Activated T-cell treated with anti-CD3 and anti-CD28 coated beads for 1 hour (primary cell): ENCODE measurements around the gene FLVCR2.
"Not testable (repeated sequence)": the region's sequence is repeated elsewhere in the genome, so short reads cannot be mapped to it uniquely, and the experiment has no call there.

Experiments
- DNase-seq: peaks from one replicate; pipeline ENCODE4 v3.0.0-alpha.2; 2020; ENCODE audit warnings: low read depth

Gene FLVCR2

DNA sequence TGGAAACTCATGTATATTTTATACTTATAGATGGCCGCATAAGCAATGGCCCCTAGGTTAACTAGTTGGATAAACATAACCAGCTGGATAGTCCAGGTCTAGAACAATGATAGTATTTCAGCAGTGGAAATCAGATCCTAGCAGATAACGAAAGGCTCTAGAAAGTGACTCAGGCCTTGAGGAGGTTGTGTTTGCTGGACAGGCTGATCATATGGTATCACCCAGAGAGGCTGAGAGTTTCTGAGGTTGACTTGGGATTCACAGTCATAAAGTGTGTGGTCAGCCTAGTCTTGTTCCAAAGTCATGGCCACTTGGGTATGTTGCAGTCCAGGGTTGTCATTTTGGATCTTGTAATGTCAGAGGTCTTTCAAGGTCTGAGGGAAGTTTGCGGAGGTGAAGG is 16.8 kb downstream of the FLVCR2 start:
- DNase-seq = no peak

DNA sequence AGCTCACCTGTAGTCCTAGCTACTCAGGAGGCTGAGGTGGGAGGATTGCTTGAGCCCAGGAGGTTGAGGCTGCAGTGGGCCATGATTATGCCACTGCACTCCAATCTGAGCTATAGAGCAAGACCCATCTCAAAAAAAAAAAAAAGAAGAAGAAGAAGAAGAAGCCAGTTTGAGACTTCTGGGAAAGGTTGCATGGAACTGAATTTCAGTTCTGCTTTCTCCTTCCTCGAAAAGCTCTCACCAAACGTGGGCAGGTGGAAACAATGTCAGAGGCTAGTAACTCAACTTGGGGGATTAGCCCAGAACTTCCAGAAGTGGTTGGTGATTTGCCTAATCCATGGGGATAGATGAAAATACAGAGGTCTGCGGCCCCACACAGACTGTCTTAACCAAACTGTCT is 18.7 kb downstream of the FLVCR2 start:
- DNase-seq = no peak

DNA sequence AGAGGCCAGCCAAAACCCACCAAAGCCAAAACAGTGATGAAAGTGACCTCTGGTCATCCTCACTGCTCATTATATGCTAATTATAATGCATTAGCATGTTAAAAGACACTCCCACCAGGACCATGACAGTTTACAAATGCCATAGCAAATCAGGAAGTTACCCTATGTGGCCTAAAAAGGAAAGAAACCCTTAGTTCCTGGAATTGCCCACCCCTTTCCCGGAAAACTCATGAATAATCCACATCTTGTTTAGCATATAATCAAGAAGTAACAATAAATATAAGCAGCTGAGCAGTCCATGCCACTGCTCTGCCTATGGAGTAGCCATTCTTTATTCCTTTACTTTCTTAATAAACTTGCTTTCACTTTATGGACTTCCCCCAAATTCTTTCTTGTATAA is 21.7 kb downstream of the FLVCR2 start:
- DNase-seq = not testable (repeated sequence)

DNA sequence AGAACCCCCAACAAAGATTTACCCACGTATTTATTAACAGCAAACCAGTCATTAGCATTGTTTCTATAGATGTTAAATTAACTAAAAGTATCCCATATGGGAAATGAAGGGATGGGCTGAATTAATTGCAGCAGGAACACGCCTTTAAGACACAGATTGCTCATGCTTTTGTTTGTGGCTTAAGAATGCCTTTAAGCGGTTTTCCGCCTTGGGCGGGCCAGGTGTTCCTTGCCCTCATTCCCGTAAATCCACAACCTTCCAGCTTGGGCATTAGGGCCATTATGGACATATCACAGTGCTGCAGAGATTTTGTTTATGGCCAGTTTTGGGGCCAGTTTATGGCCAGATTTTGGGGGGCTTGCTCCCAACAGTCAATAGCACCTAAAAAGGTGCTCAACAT is 22.6 kb downstream of the FLVCR2 start:
- DNase-seq = not testable (repeated sequence)

DNA sequence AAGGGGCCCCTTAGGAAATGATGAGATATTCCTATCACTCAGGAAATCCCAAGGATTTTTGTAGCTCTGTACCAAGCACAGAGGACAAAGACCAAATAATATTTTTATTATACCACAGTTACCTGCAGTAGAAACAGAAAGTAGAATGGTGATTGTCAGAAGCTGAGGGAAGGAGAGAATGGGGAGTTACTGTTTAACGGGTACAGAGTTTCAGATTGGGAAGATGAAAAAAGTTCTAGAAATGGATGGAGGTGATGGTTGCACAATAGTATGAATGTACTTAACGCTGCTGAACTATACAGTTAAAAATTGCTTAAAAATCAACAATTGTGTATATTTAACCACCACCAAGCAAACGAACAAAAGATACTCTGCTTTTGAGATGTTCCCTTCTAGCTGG is 24.1 kb downstream of the FLVCR2 start:
- DNase-seq = no peak

DNA sequence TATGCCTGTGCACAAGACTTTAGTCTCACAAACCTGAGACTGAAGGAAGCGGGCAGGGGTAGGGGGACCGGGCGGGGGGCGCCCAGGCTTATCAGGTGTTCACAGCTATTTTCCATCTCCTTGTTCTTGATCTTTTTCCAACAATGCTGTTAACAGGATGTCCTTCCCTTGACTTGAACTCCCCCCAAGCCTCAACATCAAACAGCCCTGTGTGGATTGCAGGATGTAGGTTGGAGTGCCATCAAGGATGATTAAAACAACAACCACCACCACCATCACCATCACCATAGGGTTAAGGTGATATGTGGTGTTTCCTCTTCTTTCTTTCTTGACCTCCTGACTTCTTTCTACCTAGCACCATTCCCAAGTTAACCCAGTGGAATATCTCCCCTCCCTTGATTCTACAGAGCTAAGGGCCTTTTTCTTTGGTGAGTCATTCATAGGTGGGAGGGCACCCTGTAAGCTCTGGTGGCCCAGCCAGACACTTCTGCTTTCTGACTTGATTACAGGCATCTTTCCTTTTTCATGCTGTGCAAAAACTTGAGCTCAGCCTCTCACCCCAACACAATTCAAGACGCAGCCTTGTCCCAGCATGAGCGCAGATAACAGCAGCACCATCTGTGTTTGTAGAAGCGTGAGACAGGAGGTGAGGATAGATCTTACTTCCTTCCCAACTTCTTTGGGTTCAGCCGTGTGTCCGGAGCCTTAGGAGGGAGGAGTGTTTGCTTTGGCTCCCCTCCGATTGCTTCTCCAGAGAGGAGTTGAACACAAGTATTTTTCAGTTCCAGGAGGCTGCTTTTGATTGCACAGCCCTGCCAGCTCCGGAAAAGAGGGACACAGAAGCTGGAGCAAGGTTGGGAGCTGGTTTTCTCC is 26.8 kb downstream of the FLVCR2 start:
- no peak for DNase-seq

DNA sequence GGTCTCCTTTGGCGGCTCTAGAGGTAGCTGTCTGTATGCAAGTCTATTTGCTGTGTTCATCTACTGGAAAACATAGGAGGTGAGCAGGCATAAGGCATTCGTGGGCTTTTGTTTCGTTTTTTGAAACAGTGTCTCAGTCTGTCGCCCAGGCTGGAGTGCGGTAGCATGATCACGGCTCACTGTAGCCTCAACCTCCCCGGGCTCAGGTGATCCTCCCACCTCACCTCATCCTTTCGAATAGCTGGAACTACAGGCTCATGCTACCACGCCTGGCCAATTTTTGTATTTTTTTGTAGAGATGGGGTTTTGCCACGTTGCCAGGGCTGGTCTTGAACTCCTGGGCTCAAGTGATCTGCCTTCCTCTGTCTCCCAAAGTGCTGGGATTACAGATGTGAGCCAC is 27.5 kb downstream of the FLVCR2 start:
- no peak for DNase-seq

DNA sequence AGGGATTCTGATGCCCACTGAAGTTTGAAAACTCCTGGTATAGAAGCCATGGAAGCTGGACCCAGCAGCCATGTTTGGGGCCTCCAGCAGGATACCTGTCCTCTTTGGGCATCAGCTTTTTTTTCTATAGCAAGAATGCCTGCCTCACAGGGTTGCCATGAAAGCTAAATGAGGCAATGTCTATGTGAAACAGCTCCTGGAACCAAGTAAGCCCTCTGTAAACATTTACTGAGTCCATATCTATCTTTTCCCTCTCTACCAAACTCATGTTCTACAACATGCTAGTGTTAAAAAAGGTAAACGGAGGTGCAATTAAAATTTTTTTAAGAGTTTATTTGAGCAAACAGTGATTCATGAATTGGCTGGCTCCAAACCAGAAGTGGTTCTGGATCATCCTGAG is 28.6 kb downstream of the FLVCR2 start:
- no peak for DNase-seq

DNA sequence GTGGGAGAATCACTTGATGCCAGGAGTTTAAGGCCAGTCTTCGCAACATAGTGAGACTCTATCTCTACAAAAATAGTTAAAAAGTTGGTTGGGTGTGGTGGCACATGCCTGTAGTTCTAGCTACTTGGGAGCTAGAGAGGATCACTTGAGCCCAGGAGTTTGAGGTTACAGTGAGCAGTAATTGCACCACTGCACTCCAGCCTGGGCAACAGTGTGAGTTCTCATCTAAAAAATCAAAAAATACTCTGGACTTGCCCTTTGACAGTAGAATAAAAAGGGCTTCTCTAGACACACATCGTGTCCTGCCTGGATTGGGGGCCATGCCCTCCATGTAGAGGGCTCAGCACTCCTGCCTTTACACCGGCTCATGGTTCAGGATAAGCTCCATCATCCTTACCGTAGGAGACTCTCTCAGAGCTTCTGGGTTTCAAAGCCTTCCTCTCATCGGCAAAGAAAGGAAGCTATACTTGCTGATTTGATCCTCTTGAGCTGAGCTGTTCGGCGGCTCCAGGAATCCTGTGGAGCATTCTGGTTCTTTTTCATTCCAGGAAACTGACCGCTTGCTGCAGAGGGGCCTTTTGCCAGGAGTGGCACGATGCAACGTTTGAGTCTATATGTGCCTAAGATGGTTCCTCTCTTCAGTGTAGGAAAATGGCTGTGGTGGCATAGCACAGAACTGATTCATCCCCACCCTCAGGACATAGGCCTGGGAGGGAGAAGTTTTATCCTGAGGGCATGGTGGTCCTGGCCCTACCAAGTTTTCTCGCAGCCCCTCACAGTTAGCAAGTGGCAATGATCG is 29.6 kb downstream of the FLVCR2 start:
- DNase-seq = no peak

DNA sequence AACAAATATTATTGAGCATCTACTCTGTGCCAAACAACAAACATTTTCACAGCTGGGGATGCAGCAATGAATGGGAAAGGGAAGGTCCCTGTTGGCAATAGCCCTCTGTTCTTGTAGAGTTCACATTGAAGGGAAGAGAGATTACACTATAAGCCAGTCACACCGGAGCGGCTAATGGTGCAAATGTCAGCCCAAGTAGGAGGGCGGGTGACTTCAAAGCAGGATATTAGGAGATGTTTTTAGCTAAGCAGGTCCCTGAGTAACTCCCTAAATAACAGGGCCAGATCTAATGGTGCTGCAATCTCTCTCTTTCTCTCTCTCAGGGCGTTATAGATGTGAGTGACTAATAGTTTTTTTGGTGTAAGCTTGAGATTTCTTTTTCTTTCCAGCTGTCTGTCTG is 30.7 kb downstream of the FLVCR2 start:
- no peak for DNase-seq

DNA sequence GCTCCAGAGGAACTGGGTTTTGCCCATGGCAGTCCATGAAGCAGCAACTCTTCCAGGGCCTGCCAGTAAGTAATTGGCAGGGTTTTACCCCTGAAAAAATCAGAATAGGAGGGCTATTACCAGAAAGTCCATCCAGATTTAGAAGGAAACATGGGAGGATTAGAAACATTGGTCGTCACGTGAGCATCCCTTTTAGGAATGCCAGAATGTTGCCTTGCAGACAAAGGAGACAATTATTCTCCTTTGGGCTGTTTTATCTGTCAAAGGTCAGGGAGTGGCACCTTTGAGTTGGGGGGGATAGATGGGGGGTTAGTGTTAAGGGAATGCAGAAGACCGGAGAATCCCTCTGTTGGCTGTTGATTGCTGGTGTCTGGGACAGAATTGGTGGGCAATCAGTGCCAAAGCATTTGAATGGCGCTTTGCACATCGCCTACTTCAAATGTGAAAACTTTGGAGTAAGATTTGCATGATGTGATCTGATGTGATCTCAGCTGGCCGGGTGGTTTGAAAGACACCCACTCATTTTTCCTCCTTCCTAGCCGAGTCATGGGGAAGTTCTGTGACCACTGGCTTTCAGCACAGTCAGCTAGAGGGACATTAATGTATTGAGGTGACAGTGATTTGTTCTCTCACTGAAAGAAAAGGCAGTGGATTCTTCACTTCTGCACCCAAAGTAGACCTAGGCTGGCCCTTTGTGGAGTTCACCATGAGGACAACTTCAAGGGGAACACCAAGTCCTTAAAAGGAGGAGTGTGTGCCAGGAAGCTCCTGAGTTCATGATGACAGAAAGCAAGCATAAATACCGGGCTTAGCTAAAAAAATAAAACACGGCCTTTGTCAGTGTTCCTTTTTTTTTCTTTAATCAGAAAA is 31.4 kb downstream of the FLVCR2 start:
- no peak for DNase-seq

DNA sequence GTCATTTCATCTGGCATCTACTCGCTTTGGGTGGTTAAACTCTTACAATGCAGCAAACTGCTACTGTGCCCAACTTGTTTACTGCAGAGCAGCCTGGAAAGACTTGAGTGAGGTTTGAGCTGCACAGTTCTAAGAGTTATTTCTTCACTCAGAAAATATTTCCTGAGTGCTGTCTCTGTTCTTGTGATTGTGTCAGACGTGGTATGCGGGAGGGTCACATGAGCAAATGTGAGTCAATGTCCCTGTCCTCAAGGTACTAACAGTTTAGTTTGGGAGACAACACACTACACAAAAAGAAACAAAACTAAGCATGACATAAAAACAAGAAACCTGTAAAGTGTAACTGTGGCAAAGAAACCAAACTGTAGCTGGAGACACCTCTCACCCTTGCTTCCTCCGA is 32.4 kb downstream of the FLVCR2 start:
- DNase-seq = no peak

DNA sequence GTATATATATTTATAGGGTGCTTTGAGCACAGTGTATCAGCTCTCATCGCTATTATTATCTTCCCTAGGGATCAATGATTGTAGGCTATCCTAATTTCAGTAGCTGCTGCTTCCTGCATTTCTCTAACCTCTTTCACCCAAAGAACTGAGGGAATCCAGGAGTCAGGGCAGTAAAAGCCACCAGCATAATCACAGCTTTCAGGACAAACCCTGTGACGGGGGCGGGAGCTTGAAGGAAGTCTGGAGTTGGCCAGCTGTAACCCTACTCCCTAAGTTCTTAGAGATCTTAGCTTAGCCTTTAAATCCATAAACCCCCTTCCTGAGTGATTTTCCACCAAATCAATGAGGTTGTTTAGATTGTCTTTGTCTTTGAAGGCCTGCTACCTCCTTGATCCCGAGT is 33.7 kb downstream of the FLVCR2 start:
- DNase-seq = no peak

DNA sequence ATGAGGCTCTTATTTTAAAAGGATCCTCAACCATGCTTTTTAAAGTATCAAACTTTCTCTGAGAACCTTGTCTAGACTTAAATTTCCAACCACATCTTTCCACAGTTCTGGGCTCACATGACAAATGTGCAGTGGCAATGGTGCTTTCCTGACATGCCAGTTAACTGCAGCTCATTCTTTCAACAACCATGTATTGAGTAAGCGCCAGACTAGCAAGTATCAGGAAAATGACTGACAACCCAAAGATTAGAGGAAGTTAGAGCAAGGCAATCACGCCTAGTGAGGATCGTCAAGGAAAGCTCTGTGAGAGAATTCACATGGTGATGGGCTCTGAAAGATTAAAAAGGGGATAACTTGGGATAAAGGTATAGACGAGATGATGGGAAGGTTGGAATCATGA is 35.8 kb downstream of the FLVCR2 start:
- no peak for DNase-seq

DNA sequence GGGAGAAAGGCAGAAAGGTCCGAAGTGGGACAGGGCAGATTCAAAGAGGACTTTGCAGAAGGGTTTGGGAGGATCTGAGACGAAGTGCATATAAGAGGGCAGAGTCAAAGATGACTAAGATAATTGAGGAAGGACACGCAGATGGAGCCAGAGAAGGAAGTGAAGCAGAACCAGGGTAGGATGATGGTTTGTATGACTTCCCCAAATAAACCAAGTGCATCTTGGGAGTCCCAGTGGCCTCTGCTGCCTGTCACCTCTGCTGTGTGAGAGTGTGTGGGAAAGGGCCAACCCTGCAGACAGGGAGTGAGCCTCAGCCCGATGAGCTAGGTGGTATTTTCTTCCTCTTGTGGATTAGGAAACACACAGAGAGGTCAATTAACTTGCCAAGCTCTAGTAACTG is 36.8 kb downstream of the FLVCR2 start:
- no peak for DNase-seq

DNA sequence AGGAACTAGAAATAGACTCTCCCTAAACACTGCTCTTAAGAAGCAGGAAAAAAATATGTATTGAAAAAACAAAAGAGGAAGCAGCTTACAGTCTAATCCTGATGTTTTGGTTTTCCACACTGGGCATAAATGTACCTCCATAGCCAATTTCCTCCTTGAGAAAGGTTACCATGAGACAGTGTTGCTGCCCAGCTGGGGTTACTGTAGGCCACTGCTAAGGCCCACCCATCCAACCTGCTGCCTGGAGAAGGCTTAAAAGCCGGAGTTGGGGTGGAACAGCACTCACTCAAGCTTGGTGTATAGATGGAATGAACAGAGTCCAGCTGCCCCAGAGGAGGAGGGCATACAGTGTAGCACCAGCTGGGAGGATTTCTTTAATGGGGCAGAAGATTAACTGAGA is 41.1 kb downstream of the FLVCR2 start:
- no peak for DNase-seq

DNA sequence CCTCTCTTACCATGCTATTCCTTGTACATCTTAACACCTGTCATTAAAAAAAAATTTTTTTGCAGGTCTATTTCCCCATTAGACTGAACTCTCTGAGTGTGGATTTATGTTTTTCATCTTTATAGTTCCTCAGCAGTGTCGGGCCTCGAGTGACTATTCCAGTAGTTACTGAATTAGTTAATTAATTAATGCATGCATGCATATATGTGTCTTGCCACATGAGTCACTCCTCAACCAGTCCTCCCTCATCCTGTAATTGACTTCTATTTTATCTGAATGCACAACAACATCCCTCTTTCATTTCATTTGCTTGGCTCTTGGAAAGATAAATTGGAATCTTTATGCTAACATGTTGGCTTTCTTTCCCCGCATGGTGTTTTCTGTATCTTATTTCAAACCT is 46.6 kb downstream of the FLVCR2 start:
- DNase-seq = no peak

DNA sequence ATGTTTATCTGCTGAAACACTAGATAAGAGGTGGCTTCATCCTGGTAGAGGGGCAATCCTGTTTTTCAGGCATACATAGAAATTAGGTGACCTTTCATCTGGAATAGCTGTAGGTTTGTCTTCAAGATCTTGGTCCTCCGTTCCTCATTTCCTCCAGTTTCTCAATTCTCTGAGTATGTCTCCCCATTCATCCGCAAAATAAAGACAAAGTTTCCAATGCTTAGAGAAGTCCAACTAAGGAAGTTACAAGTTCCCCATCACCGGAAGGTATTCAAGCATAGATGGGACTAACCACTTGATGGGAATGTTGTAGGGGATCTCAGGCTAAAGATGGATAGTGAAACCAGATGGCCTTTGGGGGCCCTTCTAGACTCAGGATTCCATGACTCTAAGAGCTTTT is 48.0 kb downstream of the FLVCR2 start:
- no peak for DNase-seq

DNA sequence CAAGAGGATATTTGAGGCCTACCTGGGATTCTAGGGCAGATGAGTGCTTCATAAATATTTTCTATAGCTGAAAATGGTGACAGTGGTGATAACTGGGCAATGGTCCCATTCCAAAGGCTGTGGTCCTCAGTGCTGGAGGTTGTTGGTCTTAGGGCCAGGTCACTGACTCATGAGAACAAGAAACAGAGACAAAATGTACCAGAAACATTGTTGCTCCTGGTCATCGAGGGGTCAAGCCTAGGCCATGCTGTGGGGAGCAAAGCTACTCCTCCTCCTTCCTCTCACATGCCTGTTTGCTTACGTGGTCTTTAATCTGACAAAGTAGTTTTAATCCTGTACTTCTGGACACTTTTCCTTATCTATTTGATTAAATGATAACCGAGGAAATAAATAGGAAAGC is 48.4 kb downstream of the FLVCR2 start:
- DNase-seq = no peak

DNA sequence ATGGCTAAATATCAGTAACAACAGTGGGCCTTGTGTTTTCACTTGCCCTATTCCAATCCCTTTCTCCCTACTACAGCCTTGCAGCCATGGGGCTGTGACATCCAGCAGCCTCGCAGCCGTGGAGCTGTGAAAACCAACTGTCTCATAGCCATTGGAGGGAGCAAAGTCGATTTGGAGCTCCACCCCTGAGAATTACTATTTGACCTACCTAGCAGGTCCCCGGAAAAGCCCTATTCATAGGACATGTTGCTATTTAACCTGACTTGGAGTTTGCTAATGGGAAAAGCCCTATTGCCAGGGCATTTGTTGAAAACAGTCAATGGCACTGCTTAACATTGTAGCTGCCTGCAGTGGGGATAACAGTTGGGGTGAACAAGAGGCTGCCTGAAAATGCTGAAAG is 49.0 kb downstream of the FLVCR2 start:
- no peak for DNase-seq

DNA sequence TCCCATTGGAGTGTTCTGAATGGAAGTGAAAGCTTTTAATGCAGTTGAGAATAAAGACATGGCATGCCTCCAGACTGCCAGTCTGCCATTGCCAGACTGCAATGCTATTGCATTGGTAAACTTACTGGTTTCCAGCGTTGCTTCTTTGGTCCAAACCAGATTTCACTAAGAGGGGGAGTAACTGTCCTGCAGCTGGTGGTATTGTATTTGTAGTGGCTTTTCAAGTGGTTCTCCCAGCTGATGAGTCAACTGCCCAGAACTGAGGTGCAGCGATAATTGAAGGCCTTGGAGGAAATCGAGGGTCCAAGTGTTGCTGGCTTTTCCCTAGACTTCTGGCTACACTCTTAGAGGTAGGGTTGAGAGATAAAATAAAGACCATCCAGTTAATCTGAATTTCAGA is 50.4 kb downstream of the FLVCR2 start:
- DNase-seq = no peak

DNA sequence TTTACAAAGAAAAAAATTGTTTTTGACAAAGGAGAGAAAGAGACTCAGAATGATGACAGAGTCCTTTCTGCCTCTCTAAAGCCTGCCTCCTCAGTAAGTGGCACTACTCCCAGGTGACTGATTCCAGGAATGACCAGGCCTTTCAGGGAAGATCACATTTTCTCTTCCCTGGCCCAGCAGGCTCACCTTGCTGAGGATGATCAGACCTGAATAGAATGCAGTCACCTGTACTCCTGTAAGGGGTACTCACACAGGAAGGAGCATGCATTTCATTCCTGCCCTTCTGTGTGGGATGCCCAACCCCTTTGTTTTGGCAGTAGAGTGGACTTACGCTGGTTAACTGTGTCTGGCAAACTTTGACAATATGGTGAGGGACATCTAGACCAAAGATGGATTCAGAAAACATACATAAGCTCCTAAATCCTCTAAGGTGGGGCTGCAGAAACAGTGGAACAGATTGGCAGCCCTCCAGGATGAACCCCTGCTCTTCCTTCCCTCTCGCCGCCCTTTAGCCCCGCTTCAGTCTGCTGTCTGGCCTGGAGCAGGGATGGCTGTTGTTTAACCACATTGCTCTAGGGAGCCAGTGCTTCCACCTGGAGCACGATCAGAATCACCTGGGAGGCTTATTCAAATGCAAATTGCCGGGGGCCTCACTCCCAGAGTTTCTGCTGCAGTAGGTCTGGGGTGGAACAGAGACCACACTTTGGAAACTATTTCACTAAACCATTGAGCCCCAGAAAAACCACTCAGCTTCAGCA is 52.5 kb downstream of the FLVCR2 start:
- no peak for DNase-seq
